GM04504 (cell line): ENCODE results near the gene CENPU.

Experiments
- DNase-seq: peaks from one replicate; pipeline ENCODE4 v3.0.0-alpha.2; 2012; ENCODE audit warnings: low read depth

Gene CENPU

GRCh38 chr4:184712322-184712721 lies 21.6 kb downstream of the CENPU start:
- DNase-seq, result no peak

GRCh38 chr4:184706453-184706852 lies 27.4 kb downstream of the CENPU start:
- no peak for DNase-seq

- no peak for DNase-seq
Observed at GRCh38 chr4:184705692-184706091, 28.2 kb downstream of the CENPU start.

GRCh38 chr4:184702114-184702513 lies 31.8 kb downstream of the CENPU start:
- DNase-seq, result no peak

- no peak for DNase-seq
Observed at GRCh38 chr4:184699941-184700340, 34.0 kb downstream of the CENPU start.

GRCh38 chr4:184697956-184698355 lies 35.9 kb downstream of the CENPU start:
- DNase-seq, result no peak

- no peak for DNase-seq
Observed at GRCh38 chr4:184695178-184695896, 38.6 kb downstream of the CENPU start.

- DNase-seq, result no peak
Observed at GRCh38 chr4:184694412-184694956, 39.4 kb downstream of the CENPU start.

GRCh38 chr4:184693056-184693455 lies 40.8 kb downstream of the CENPU start:
- DNase-seq, result no peak

GRCh38 chr4:184689681-184690080 lies 44.2 kb downstream of the CENPU start:
- no peak for DNase-seq

GRCh38 chr4:184688447-184688846 lies 45.4 kb downstream of the CENPU start:
- DNase-seq, result peak; percentile 71

GRCh38 chr4:184688005-184688404 lies 45.9 kb downstream of the CENPU start:
- no peak for DNase-seq

GRCh38 chr4:184684491-184685189 lies 49.3 kb downstream of the CENPU start:
- DNase-seq, result no peak

GRCh38 chr4:184681916-184682315 lies 52.0 kb downstream of the CENPU start:
- DNase-seq, result no peak

- no peak for DNase-seq
Observed at GRCh38 chr4:184680698-184681097, 53.2 kb downstream of the CENPU start.

- DNase-seq, result no peak
Observed at GRCh38 chr4:184675821-184676492, 57.9 kb downstream of the CENPU start.

GRCh38 chr4:184675018-184675417 lies 58.9 kb downstream of the CENPU start:
- no peak for DNase-seq

GRCh38 chr4:184674011-184674410 lies 59.9 kb downstream of the CENPU start:
- DNase-seq, result no peak

GRCh38 chr4:184672741-184673140 lies 61.2 kb downstream of the CENPU start:
- DNase-seq, result no peak

- no peak for DNase-seq
Observed at GRCh38 chr4:184671101-184671500, 62.8 kb downstream of the CENPU start.

GRCh38 chr4:184669251-184669650 lies 64.6 kb downstream of the CENPU start:
- no peak for DNase-seq

GRCh38 chr4:184668511-184669114 lies 65.3 kb downstream of the CENPU start:
- no peak for DNase-seq
